HepG2 (cell line): ENCODE results near the gene ATRNL1.

Source experiments
- CHD4 ChIP-seq: fragments of 200-600 bp; sonication (generic); IDR thresholded peaks from 2 replicates; pipeline ENCODE4 v1.7.0; 2017; ENCODE audit warnings: mild to moderate bottlenecking, low read length, borderline replicate concordance
- FOXA1 ChIP-seq, 2 experiments: fragments of 450-650 bp in 1 of 2; sonication (generic) in 1 of 2; formaldehyde crosslinking in 1 of 2; IDR thresholded peaks; 2 replicates each; pipeline versions ENCODE4 v1.4.0 to v1.6.1; 2016 to 2020; ENCODE audit warnings: missing genetic modification reagents in 1 of 2
- ZNF772 ChIP-seq: sonication (generic); formaldehyde crosslinking; IDR thresholded peaks from 2 replicates; pipeline ENCODE4 v1.5.0; 2020; ENCODE audit warnings: mild to moderate bottlenecking, missing genetic modification reagents
- ZNF883 ChIP-seq: sonication (generic); formaldehyde crosslinking; IDR thresholded peaks from 2 replicates; pipeline ENCODE4 v1.5.1; 2020; ENCODE audit warnings: mild to moderate bottlenecking, missing genetic modification reagents; ENCODE audit errors: not compliant biosample characterization

- no peak for TF ChIP-seq ZNF883
- TF ChIP-seq CHD4: no peak
- no peak for TF ChIP-seq ZNF772
- TF ChIP-seq FOXA1 (IDR thresholded peaks at IDR 0.05): no peak
- TF ChIP-seq FOXA1 (CRISPR knock-in tag; IDR thresholded peaks at IDR 0.05): no peak
Observed at GRCh38 chr10:115163129-115163528, 70.0 kb downstream of the ATRNL1 start.
